Measurements from ENCODE around the gene TRIM14.
"Not testable (repeated sequence)": the region's sequence is repeated elsewhere in the genome, so short reads cannot be mapped to it uniquely, and the experiment has no call there.

TRIM14 gene

DNA sequence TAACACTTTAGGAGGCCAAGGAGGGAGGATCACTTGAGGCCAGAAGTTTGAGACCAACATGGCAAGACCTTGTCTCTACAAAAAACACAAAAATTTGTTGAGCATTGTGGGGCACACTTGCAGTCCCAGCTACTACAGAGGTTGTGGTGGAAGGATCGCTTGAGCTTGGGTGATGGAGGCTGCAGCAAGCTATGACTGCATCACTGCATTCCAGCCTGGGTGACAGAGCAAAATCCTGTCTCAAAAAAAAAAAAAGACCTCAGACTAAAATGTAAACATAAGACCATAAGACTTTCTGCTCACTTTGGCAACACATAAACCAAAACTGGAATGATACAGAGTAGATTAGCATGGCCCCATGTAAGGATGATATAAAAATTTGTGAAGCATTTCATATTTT is 87.1 kb downstream of the TRIM14 start:
- TF ChIP-seq, protein P1, sequence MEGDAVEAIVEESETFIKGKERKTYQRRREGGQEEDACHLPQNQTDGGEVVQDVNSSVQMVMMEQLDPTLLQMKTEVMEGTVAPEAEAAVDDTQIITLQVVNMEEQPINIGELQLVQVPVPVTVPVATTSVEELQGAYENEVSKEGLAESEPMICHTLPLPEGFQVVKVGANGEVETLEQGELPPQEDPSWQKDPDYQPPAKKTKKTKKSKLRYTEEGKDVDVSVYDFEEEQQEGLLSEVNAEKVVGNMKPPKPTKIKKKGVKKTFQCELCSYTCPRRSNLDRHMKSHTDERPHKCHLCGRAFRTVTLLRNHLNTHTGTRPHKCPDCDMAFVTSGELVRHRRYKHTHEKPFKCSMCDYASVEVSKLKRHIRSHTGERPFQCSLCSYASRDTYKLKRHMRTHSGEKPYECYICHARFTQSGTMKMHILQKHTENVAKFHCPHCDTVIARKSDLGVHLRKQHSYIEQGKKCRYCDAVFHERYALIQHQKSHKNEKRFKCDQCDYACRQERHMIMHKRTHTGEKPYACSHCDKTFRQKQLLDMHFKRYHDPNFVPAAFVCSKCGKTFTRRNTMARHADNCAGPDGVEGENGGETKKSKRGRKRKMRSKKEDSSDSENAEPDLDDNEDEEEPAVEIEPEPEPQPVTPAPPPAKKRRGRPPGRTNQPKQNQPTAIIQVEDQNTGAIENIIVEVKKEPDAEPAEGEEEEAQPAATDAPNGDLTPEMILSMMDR (IDR thresholded peaks at IDR 0.05; ENCODE audit: control insufficient read depth, extremely low read depth, insufficient read depth): no peak
- H3K4me3 ChIP-seq (ENCODE audit: low read depth, low read length): no peak overlapping the region
- DNase-seq (ENCODE audit: low read depth): no peak

DNA sequence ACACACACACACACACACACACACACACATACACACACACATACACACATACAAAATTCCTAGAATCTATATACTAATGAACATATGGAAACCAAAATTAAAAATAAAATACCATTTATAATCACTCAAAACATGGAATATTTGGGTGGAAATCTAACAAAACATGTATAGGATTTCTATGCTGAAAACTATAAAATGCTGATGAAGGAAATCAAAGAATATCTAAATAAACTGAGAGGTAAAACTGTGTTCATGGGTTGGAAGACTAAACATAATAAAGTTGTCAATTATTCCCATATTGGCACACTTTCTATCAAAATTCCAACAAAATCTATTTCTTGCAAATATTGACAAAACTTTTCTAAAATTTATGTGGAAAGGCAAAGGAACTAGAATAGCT is 87.9 kb downstream of the TRIM14 start:
- H3K4me3 ChIP-seq (ENCODE audit: low read depth, low read length): no peak overlapping the region
- TF ChIP-seq, protein P1 (IDR thresholded peaks at IDR 0.05; ENCODE audit: control insufficient read depth, extremely low read depth, insufficient read depth): no peak
- no peak for DNase-seq (ENCODE audit: low read depth)

DNA sequence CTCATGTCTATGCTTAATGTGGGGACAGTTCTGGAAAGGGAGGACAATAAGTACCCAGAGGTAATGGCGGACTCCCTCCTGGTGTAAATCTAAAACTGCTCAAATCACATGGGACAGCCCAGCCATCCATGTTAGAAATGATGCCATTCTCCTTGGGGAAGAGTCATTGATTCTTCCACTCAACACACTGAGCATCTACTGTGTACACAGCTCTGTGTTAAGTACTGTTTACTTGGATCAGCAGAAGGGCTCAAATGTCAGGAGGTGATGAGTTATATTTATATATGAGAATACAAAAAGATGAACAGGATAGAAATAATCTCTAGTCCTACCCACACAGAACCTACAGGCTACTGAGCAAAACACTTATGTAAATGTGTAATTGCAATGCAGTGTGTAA is 94.3 kb downstream of the TRIM14 start:
- TF ChIP-seq, protein P1 (IDR thresholded peaks at IDR 0.05; ENCODE audit: control insufficient read depth, extremely low read depth, insufficient read depth): no peak
- H3K4me3 ChIP-seq (ENCODE audit: low read depth, low read length): no peak overlapping the region
- no peak for DNase-seq (ENCODE audit: low read depth)

DNA sequence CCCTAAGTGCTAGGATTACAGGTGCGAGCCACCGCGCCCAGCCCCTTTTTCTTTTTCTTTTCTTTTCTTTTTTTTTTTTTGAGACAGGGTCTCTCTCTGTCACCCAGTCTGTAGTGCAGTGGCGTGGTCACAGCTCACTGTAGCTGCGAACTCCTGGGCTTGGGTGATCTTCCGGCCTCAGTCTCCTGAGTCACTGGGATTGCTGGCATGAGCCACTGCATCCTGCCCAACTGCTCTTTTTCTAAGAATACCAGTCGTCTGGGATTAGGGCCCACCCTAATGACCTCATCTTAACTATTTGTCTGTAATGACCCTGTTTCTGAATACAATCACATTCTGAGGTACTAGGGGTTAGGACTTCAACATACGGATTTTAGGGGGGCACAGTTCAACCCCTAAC is 96.6 kb downstream of the TRIM14 start:
- TF ChIP-seq, protein P1 (IDR thresholded peaks at IDR 0.05; ENCODE audit: control insufficient read depth, extremely low read depth, insufficient read depth): no peak
- H3K4me3 ChIP-seq (ENCODE audit: low read depth, low read length): no peak overlapping the region
- DNase-seq (ENCODE audit: low read depth): no peak

DNA sequence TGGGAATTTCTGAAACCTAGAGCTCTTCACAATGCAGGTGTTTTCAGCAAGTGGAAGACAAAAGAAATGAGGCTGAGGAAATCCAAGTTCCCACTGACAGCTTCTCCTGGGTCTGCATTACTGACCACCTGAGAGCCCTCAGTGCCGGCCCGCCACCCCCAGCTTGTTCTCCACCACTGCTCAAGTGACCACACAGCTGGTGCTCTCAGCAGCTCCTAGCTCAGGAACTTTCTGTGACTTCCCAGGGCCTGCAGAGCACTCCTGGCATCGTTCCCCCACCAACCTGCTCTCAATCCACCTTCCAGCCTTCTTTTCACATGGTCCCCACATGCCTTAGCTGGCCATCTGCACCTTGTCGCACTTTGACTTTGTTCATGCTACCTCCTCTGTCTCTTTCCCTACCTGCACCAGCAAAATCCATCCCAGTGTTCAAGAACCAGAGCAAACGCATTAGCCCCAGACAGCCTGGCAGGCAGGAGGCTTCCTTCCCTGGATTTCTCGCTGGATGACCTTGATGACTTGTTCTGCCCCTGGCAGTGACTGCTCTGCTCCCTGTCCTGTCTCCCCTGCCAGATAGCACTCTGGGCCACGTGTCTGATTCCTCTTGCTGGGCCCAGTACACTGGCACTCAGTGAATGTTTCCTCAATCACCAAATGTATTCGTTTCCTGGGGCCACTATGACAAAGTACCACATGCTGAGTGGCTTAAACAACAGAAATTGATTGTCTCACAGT is 97.5 kb downstream of the TRIM14 start:
- no peak for DNase-seq (ENCODE audit: low read depth)
- TF ChIP-seq, protein P1 (IDR thresholded peaks at IDR 0.05; ENCODE audit: control insufficient read depth, extremely low read depth, insufficient read depth): no peak
- no peak overlapping the region for H3K4me3 ChIP-seq (ENCODE audit: low read depth, low read length)

DNA sequence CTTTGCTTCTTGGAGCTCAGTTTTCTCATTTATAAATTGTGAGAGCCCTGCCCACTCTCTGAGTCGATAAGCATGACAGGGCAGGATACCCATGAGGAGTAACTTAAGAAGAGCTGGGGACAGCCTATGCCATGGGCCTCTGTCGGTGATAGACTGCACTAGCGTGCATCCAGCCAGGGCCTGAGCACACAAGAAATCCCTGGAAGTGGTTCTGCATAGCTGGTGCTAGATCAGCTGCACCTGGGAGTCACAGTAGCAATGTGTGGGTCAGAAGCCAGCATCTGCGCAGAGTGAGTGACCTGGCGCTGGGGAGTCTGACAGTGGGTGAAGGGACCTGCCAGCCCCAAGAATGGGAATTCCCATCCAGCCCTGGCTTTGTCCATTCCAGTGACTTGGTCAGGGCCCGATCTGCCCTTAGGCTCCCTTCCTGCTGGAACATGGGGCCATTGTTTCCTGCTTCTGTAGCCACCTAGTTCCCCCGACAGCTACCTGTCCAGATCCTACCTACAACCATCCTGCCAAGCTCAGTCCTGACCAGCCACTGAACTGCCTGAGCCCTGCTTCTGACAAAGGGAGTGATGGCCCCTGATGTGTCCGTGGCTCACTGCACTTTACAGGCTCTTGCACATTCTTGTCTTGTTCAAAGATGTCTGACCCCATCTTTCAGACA is 98.4 kb downstream of the TRIM14 start:
- no peak overlapping the region for H3K4me3 ChIP-seq (ENCODE audit: low read depth, low read length)
- TF ChIP-seq, protein P1 (IDR thresholded peaks at IDR 0.05; ENCODE audit: control insufficient read depth, extremely low read depth, insufficient read depth): no peak
- no peak for DNase-seq (ENCODE audit: low read depth)

DNA sequence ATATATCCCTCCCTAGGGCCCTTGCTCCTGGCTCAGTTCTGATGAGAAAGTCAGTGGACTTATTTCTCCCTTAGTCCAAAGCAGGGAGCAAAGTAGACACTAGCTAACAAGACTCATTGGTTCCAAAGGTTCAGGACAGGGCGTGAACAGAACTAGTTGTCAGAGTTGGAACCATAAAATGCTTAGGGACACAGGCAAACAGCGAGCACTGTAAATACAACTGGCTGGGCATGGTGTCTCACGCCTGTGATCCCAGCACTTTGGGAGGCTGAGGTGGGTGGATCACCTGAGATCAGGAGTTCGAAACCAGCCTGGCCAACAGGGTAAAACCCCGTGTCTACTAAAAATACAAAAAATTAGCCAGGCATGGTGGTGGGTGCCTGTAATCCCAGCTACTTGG is 99.2 kb downstream of the TRIM14 start:
- not testable (repeated sequence) for DNase-seq (ENCODE audit: low read depth); H3K4me3 ChIP-seq (ENCODE audit: low read depth, low read length)
